WTC11 (cell line): ENCODE measurements around the gene CAND2. TPM values are rescaled to one million over a fixed set of nuclear protein-coding genes. Genes with fewer than 3 reads are reported as not detected.

Source experiments
- ATAC-seq: fragments of 200-7000 bp; cut with Tn5 transposase; 2 replicates; pipeline ENCODE4 v1.10.0; 2021; ENCODE audit warnings: mild to moderate bottlenecking, moderate library complexity
- CTCF ChIA-PET: fragments of 300-600 bp; sonication (Branson Sonifier 250); formaldehyde crosslinking; loops from one replicate; lab custom pipeline; 2021; ENCODE audit warnings: antibody characterized with exemption; lab: Charles Lee
- POLR2A ChIA-PET: fragments of 350-600 bp; sonication (Branson Sonifier 250); formaldehyde crosslinking; loops from one replicate; lab custom pipeline; 2021; ENCODE audit warnings: antibody characterized with exemption; lab: Charles Lee
- DNase-seq: peaks from one replicate; pipeline ENCODE4 v3.0.0; 2021; ENCODE audit warnings: low spot score
- H3K27ac Mint-ChIP-seq: 2 replicates; pipeline ENCODE4 v1.8.0; 2021; ENCODE audit warnings: mixed read lengths
- H3K27me3 Mint-ChIP-seq: 2 replicates; pipeline ENCODE4 v1.8.0; 2021; ENCODE audit warnings: low read depth, mild to moderate bottlenecking, moderate library complexity, mixed read lengths
- H3K36me3 Mint-ChIP-seq: 2 replicates; pipeline ENCODE4 v1.8.0; 2021; ENCODE audit warnings: mixed read lengths
- H3K4me1 Mint-ChIP-seq: 2 replicates; pipeline ENCODE4 v1.8.0; 2022; ENCODE audit warnings: mixed read lengths
- H3K4me3 Mint-ChIP-seq: 2 replicates; pipeline ENCODE4 v1.8.0; 2021; ENCODE audit warnings: mild to moderate bottlenecking, moderate library complexity, mixed read lengths
- H3K9me3 Mint-ChIP-seq: 2 replicates; pipeline ENCODE4 v1.8.0; 2021; ENCODE audit warnings: mixed read lengths
- ATF2 ChIP-seq: sonication (generic); formaldehyde crosslinking; IDR thresholded peaks from 2 replicates; pipeline ENCODE4 v1.8.1; 2022; ENCODE audit warnings: low read depth, missing genetic modification reagents, borderline replicate concordance
- CDX4 ChIP-seq: fragments of 250-450 bp; sonication (Bioruptor Pico); IDR thresholded peaks from 2 replicates; pipeline ENCODE4 v1.9.0; 2021; ENCODE audit warnings: moderate library complexity, mild to moderate bottlenecking, inconsistent platforms, borderline replicate concordance
- ETV6 ChIP-seq: sonication (generic); formaldehyde crosslinking; IDR thresholded peaks from 2 replicates; pipeline ENCODE4 v1.8.1; 2022; ENCODE audit warnings: mild to moderate bottlenecking, missing genetic modification reagents
- GTF2I ChIP-seq: fragments of 250-450 bp; sonication (Bioruptor Pico); conservative IDR thresholded peaks from 2 replicates; pipeline ENCODE4 v1.4.0; 2021; ENCODE audit warnings: mild to moderate bottlenecking
- IRF2 ChIP-seq: sonication (generic); formaldehyde crosslinking; IDR thresholded peaks from 2 replicates; pipeline ENCODE4 v1.8.0; 2022; ENCODE audit warnings: low read depth, missing genetic modification reagents, borderline replicate concordance
- JUN ChIP-seq: sonication (generic); formaldehyde crosslinking; IDR thresholded peaks from 2 replicates; pipeline ENCODE4 v1.8.0; 2023; ENCODE audit warnings: mild to moderate bottlenecking, missing genetic modification reagents
- MAX ChIP-seq: sonication (generic); formaldehyde crosslinking; IDR thresholded peaks from 2 replicates; pipeline ENCODE4 v1.8.0; 2022; ENCODE audit warnings: mild to moderate bottlenecking, missing genetic modification reagents
- NFATC4 ChIP-seq: fragments of 250-450 bp; sonication (Bioruptor Pico); IDR thresholded peaks from 2 replicates; pipeline ENCODE4 v1.9.0; 2021; ENCODE audit warnings: mild to moderate bottlenecking
- NFE2L1 ChIP-seq: sonication (generic); formaldehyde crosslinking; IDR thresholded peaks from 2 replicates; pipeline ENCODE4 v1.8.1; 2023; ENCODE audit warnings: missing genetic modification reagents
- NFYB ChIP-seq: sonication (generic); formaldehyde crosslinking; conservative IDR thresholded peaks from 2 replicates; pipeline ENCODE4 v1.8.0; 2022; ENCODE audit warnings: low read depth, missing genetic modification reagents
- NR3C1 ChIP-seq: sonication (generic); formaldehyde crosslinking; conservative IDR thresholded peaks from 2 replicates; pipeline ENCODE4 v1.8.1; 2023; ENCODE audit warnings: low read depth, mild to moderate bottlenecking, missing genetic modification reagents
- PRRX2 ChIP-seq: fragments of 250-450 bp; sonication (Bioruptor Pico); IDR thresholded peaks from 2 replicates; pipeline ENCODE4 v1.8.0; 2021; ENCODE audit warnings: mild to moderate bottlenecking
- TEAD4 ChIP-seq: sonication (generic); formaldehyde crosslinking; IDR thresholded peaks from 2 replicates; pipeline ENCODE4 v1.8.0; 2022; ENCODE audit warnings: mild to moderate bottlenecking, missing genetic modification reagents
- ZNF121 ChIP-seq: sonication (generic); formaldehyde crosslinking; IDR thresholded peaks from 2 replicates; pipeline ENCODE4 v1.8.0; 2023; ENCODE audit warnings: missing genetic modification reagents
- ZNF423 ChIP-seq: fragments of 250-450 bp; sonication (Bioruptor Pico); IDR thresholded peaks from 2 replicates; pipeline ENCODE4 v2.1.2; 2022; ENCODE audit warnings: mild to moderate bottlenecking, moderate library complexity
- ZNF512 ChIP-seq: sonication (generic); formaldehyde crosslinking; IDR thresholded peaks from 2 replicates; pipeline ENCODE4 v1.8.1; 2022; ENCODE audit warnings: missing genetic modification reagents, borderline replicate concordance
- total RNA-seq: library from RNA; stranded (reverse); gene quantifications from 3 replicates; pipeline ENCODE4 v1.2.3, GENCODE V29; 2021
- TF ChIP-seq, protein P1 (sequence below): sonication (generic); formaldehyde crosslinking; IDR thresholded peaks from 2 replicates; pipeline ENCODE4 v1.8.1; 2023; ENCODE audit warnings: mild to moderate bottlenecking, missing genetic modification reagents, borderline replicate concordance

Gene CAND2
- total RNA-seq, 1 experiment from 2014 or later: 15.4 TPM

DNA sequence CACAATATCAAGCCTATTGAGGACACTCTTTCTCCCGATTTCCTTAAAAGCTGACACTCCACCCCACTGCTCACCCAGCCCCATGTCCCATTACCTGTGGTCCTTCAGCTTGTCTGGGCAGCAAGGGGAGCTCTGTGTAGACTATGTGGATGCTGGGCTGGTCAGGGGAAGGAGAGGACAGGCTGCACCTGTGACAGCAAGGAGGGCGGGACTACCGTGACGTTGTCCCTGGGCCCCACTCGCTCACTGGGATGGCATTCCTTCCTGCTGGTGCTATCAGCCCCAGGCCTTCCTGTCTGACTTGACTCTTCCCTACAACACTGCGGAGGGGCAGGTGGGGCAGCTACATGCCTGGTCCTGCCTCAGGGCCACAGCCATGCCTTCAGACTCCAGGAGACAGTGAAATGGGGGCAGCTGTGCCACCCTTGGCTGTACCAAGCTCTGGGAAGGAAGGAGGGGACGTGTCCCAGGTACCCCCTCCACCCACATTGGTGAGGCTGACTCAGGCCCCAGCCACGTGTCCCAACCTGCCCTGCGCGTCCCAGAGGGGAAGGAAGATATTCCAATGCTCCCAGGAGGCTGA, 37.3 kb upstream of the CAND2 start, which contains the start of gene TMEM40:
TMEM40 (minus strand) TSS at position 163 of the 583 bp plus-strand sequence. CDS start 9,427 bp downstream, outside the sequence.
- ATAC-seq: peak; percentile 57
- no peak within 1 kb of the TSS for H3K4me3 Mint-ChIP-seq
- TF ChIP-seq JUN (CRISPR knock-in tag) (no peak), ZNF512 (CRISPR knock-in tag) (no peak), MAX (CRISPR knock-in tag) (0 out of 2 replicates have a peak, but pooled peaks have one; percentile 34), GTF2I (CRISPR knock-in tag) (no peak), IRF2 (CRISPR knock-in tag) (no peak)
- TF ChIP-seq, all 79 proteins: peak for 1
- CTCF ChIA-PET: interaction anchor here (1.1 to 2.1 kb wide), 3 partner anchors 13 to 52 kb away, joined by 3 to 4 read pairs (median 4); no protein-coding TSS in a partner anchor
- Mint-ChIP-seq H3K9me3 (no peaks in the 10 kb centered on the region), H3K27ac (peak within 1 kb of the TSS; percentile 66), H3K4me1 (peaks cover 18% of the 10 kb centered on the region), H3K27me3 (peaks cover 2% of the 10 kb centered on the region; the same call in 1 of the 2 replicates), H3K36me3 (no peaks in the 10 kb centered on the region)
- peak; percentile 28 for DNase-seq
- POLR2A ChIA-PET: no interaction called here

DNA sequence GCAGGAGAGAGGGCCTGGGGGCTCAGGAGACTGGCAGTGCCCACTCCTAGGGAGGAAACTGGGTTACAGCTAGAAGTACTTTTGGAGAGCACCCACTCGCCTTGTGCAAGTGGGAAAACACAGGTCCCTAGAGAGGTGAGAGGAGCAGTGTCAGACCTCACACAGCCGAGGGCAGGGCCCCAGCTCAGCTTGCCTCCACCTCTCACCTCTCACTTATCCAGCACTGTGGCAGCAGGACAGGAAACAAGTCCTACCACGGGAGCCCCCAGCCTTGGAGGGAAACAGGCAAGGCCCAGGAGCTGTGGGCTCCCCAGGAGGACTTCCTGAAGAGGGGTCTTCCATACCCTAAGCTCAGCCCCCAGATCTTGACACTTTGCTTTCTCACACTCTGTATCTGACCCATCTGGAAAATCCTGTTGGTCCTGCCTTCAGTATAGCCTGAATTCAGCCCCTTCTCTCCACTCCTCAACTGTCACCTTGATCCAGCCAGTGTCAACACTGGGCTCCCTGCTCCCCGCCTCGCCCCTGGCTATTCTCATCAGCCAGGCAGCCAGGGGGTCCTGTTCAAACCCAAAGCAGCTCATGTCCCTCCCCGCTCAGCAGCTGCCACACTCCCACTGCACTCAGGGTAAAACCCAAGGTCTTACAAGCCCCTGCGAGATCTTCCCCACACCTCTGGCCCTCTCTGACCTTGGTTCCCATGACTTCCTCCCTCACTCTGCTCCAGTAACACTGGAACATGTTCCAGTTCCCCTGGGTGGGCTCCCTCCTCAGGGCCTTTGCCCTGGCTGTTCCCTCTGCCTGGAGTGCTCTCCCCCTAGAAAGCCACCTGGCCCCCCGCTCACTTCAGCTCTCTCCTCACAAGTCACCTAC, 36.6 kb upstream of the CAND2 start:
- peak overlapping the region; percentile 66 for H3K27ac Mint-ChIP-seq
- H3K27me3 Mint-ChIP-seq: peaks cover 2% of the 10 kb centered on the region; the same call in 1 of the 2 replicates
- ChIA-PET CTCF (interaction anchor here (0.9 to 2.1 kb wide), 4 partner anchors 12 to 63 kb away, joined by 3 to 4 read pairs (median 4); no protein-coding TSS in a partner anchor), POLR2A (no interaction called here)
- H3K4me1 Mint-ChIP-seq: peaks cover 18% of the 10 kb centered on the region
- no peak overlapping the region for H3K4me3 Mint-ChIP-seq
- no peaks in the 10 kb centered on the region for H3K9me3 Mint-ChIP-seq
- ATAC-seq: no peak
- DNase-seq: no peak
- H3K36me3 Mint-ChIP-seq: no peaks in the 10 kb centered on the region
- TF ChIP-seq ZNF423 (CRISPR knock-in tag) (no peak), MAX (CRISPR knock-in tag) (0 out of 2 replicates have a peak, but pooled peaks have one; percentile 10)

DNA sequence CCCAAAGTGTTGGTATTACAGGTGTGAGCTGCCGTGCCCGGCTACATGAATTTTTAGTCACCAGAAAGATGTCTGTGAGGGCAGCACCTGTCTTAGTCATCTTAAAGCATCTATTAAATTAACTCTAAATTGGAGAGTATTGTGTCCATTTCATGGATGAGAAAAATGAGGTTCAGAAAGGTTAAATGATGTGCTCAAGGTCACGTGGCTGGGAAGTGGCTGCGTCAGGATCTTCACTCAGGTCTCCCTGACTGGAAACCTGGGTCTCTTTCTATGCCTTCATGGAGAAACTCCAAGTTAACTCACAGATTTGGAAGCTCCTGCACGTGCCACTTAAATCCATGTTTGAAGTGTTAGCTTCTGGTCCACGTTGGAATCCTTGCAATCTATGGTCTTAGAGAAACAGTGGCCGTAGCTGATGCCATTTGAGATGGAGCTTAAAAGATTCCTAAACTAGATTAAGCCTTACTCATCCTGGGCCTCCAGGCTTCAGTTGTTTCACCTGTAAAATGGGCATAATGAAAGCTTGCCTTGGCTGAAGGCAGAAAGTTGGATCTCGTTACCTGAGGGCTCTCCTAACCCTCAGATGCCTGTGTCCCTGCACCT, 32.2 kb upstream of the CAND2 start:
- Mint-ChIP-seq H3K4me1 (peaks cover 12% of the 10 kb centered on the region), H3K4me3 (no peak overlapping the region), H3K27me3 (peaks cover 2% of the 10 kb centered on the region; the same call in 1 of the 2 replicates), H3K27ac (no peak overlapping the region), H3K9me3 (no peaks in the 10 kb centered on the region), H3K36me3 (no peaks in the 10 kb centered on the region)
- CTCF ChIA-PET: interaction anchor here (0.9 kb wide), 1 partner anchor 104 kb away, joined by 3 read pairs; no protein-coding TSS in a partner anchor
- no peak for ATAC-seq
- TF ChIP-seq JUN (CRISPR knock-in tag) (no peak), PRRX2 (CRISPR knock-in tag) (no peak), NFE2L1 (CRISPR knock-in tag) (no peak), NFATC4 (no peak)
- DNase-seq: no peak
- POLR2A ChIA-PET: interaction anchor here (0.6 kb wide), 1 partner anchor 140 kb away, joined by 3 read pairs; no protein-coding TSS in a partner anchor

DNA sequence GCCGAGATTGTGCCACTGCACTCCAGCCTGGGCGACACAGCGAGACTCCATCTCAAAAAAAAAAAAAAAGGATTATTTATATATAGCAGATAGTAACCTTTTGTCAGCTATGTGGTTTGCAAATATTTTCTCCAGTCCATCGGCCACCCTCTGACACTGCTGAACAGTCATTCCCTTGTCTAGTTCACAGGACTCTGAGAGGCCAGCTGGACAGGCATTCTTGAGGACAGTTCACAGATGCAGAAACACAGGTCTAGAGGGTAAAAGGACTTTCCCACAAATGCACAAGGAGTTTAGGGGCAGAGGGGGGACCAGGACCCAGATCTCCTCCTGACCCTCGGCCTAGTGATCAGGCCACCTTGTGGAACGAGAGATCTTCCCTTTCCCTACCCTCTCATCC, 29.9 kb upstream of the CAND2 start:
- TF ChIP-seq ATF2 (CRISPR knock-in tag): no peak
- TF ChIP-seq ZNF121 (CRISPR knock-in tag): no peak
- no peak for TF ChIP-seq NFYB (CRISPR knock-in tag)
- no peak for TF ChIP-seq TEAD4 (CRISPR knock-in tag)
- no peak for TF ChIP-seq CDX4
- no peak for TF ChIP-seq NR3C1 (CRISPR knock-in tag)
- TF ChIP-seq, protein P1, sequence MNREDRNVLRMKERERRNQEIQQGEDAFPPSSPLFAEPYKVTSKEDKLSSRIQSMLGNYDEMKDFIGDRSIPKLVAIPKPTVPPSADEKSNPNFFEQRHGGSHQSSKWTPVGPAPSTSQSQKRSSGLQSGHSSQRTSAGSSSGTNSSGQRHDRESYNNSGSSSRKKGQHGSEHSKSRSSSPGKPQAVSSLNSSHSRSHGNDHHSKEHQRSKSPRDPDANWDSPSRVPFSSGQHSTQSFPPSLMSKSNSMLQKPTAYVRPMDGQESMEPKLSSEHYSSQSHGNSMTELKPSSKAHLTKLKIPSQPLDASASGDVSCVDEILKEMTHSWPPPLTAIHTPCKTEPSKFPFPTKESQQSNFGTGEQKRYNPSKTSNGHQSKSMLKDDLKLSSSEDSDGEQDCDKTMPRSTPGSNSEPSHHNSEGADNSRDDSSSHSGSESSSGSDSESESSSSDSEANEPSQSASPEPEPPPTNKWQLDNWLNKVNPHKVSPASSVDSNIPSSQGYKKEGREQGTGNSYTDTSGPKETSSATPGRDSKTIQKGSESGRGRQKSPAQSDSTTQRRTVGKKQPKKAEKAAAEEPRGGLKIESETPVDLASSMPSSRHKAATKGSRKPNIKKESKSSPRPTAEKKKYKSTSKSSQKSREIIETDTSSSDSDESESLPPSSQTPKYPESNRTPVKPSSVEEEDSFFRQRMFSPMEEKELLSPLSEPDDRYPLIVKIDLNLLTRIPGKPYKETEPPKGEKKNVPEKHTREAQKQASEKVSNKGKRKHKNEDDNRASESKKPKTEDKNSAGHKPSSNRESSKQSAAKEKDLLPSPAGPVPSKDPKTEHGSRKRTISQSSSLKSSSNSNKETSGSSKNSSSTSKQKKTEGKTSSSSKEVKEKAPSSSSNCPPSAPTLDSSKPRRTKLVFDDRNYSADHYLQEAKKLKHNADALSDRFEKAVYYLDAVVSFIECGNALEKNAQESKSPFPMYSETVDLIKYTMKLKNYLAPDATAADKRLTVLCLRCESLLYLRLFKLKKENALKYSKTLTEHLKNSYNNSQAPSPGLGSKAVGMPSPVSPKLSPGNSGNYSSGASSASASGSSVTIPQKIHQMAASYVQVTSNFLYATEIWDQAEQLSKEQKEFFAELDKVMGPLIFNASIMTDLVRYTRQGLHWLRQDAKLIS: no peak
- no peak for TF ChIP-seq ETV6 (CRISPR knock-in tag)
- Mint-ChIP-seq H3K27ac (no peak overlapping the region), H3K27me3 (no peaks in the 10 kb centered on the region; the same call in 1 of the 2 replicates), H3K9me3 (no peaks in the 10 kb centered on the region), H3K4me1 (peaks cover 2% of the 10 kb centered on the region; the same call in 1 of the 2 replicates), H3K36me3 (no peaks in the 10 kb centered on the region), H3K4me3 (no peak overlapping the region)
- DNase-seq (no peak), ATAC-seq (no peak)
- ChIA-PET CTCF (interaction anchor here (0.7 to 1.0 kb wide), 3 partner anchors 21 to 154 kb away, joined by 3 to 6 read pairs (median 4); no protein-coding TSS in a partner anchor), POLR2A (no interaction called here)
